ENCODE data around the gene GNL3L.
"Not testable (repeated sequence)": the region's sequence is repeated elsewhere in the genome, so short reads cannot be mapped to it uniquely, and the experiment has no call there.

The GNL3L gene

DNA sequence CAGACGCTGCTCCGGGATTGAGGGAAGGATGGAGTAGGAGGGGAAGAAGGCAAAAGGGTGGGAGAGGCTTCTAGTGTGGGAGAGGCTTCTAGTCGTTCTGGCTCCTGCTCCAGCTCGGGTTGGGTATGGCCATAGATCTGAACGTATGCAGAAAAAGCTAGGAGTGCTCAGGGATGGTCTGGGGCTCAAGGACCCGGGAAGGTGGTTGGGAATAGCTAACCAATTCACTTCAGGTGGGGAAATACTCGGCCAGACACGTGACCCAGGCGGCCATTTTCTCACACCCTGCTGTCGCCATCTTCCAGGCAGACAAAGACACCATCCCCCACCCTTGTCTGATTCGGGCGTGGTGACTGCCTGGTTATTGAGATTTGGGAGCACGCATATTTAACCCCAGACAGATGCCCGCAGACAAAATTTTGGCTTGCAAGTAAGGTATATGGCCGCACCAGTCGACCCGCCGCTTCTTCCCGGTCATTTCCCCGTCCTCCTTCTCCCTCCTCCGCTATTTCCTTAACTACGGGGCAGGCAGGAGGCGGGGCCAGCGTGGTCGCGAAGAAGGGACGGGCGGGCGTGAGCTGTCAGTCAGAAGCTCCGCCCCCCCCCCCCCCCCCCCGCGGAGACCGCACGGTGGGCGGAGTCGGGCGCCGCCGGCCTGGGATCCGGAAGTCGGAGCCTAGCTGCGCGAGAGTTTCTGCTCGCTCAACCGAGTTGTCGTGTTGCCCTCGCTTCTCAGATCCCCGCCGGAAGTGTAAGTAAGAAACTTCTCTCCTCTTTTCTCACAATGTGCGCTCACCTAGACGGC is at the start of gene GNL3L:
Gene GNL3L (plus strand): TSS at position 668 of the 805 bp plus-strand sequence. CDS start 2,348 bp downstream, outside the sequence.
- peak; percentile 59 for DNase-seq (ENCODE audit: low spot score)

DNA sequence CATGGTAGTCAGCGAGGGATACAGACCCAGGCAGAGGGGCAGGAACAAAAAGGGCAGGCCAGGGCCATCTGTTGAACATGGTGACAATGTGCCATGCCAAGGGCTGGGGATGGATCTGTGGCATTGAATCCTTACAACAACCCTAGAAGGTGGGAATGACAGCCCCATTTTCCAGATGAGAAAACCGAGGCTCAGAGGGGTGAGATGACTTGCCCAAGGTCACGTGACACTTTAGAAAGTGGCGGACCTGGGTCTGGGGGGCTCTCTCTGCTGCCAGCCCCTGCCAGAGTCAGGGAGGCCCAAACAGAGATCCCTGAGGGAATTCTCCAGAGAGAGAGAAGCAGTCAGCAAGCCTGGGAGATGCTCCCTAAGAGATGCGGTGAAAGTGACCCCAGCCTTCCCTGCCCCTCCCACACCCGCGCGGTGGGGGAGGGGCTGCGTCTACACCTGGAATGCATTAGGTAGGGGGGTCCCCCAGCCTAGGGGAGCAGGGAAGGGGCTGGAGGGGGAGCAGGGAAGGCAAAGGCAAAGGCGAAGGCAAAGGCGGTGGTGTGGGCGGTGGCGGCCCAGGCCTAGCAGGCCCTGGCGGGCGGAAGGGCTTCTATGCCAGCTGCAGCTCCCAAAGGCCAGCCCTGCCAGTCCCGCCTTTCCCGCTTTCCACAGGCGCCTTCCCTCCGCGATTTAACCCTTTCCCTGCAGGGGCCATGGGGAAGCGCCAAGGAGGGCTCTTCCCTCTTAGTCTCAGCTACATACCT is 47.0 kb upstream of the GNL3L start:
- DNase-seq (ENCODE audit: low spot score) = no peak

DNA sequence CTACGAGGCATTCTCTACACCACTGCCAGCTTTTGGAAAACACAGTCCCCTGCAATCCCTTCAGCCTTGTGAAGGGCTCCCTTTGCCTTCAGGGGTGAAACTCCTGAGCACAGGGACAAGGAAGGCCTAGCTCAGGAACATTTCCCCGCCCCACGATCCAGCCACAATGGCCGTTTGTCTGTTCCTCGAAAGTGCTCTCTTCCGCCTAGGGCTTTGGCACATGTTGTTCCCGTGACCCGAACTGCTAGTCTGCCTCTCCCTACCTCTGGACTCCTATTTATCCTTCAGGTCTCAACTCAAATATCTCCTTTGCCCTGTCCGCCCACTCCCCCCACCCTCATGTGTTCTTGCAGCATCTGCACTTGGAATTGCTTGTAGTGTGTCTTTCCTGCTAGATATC is 46.1 kb upstream of the GNL3L start:
- no peak for DNase-seq (ENCODE audit: low spot score)

DNA sequence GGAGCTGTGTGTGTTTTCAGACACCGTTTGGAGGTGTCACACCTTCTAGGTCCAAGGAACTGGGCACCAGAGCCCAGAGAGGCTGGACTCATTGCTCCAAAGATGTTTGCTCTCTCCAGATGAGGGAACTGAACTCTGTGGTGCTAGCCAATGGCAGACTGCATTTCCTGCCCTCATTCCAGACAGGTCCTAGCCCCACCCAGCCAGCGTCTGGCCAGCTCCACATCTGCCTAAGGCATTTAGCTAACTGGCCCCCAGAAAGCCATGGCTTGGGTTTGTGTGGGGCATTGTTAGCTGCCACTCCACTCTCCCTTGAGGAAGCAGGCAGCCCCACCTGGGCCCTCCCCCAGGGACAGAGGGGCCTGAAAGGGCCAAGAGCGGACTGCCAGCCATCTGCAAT is 45.4 kb upstream of the GNL3L start:
- DNase-seq (ENCODE audit: low spot score) = no peak

GRCh38 chrX:54489819-54490218 is 40.2 kb upstream of the GNL3L start:
- DNase-seq (ENCODE audit: low spot score) = not testable (repeated sequence)

DNA sequence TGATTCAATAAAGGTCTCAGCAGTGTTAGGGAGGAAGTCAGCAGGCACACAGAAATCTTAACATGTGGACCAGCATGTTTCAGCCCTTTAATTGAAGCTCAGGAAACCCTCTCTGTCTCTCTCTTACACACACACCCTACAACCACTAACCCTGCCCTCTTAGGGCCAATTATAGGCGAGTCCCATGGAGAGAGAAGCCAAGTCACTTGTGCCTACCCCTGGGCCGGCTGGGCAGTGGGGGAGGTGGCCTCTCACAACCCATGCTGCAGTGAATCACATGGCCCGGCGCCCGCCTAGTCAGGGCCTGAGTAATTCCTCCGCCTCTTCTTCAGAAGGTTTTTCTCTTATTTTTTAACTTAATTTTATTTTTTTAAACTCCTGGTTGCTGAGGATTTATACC is 37.7 kb upstream of the GNL3L start:
- no peak for DNase-seq (ENCODE audit: low spot score)

- no peak for DNase-seq (ENCODE audit: low spot score)
These were observed 35.6 kb upstream of the GNL3L start for GRCh38 chrX:54494166-54494988.

GRCh38 chrX:54494989-54495813 is 34.8 kb upstream of the GNL3L start:
- peak; percentile 4 for DNase-seq (ENCODE audit: low spot score)

DNA sequence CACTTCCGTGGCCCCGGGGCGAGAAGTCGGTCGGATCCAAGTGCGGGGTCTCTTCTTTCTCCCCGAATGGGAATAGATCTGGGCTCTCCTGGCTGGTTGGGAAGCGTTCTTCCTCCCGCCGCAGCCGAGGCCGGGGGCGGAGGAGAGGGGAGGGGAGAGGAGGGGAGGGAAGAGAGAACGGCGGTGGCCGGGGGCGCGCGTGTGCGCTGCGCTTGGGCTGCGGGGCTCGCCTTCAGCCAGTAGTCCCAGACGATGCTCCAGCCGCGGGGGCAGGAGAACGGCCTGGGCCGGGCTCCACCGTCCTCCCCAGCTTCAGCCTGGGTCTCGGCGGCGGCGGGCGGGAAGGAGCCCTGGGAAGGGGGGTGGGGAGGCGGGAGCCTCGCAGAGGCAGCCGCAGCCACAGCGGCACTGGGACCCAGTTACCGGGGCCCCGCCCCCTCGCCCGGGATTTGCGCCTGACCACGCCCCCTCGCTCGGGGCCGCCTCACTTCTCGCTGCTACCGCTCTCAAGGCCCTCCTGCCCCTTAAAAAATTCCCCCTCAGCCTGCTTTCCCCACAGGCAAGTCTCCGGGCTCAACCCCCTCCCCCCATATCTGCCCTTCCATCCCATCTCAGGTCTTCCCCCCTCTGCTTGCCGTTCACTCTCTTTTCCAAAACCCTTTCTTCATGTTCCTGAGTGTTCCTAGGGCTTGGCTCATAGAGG is 34.1 kb upstream of the GNL3L start, which contains the start of gene FGD1:
Gene FGD1 (minus strand): TSS at position 421 of the 703 bp plus-strand sequence. CDS start 802 bp downstream, outside the sequence.
- DNase-seq (ENCODE audit: low spot score) = peak; percentile 7

DNA sequence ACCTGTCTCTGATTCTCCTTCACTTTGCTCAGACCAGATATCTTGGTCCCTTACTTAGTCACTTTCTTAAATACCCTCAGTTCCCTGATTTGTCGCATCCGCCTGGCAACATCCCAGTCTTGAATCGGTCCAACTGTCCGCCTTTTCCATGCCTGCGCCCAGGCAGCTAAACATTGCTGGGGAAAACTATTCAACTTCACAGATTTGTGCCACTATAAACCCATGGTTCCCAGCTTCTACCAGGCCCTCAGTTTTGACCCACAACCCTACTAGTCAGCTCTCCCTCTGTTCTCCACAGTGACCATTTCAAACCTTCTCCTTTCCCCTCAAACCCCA is 33.5 kb upstream of the GNL3L start:
- no peak for DNase-seq (ENCODE audit: low spot score)

DNA sequence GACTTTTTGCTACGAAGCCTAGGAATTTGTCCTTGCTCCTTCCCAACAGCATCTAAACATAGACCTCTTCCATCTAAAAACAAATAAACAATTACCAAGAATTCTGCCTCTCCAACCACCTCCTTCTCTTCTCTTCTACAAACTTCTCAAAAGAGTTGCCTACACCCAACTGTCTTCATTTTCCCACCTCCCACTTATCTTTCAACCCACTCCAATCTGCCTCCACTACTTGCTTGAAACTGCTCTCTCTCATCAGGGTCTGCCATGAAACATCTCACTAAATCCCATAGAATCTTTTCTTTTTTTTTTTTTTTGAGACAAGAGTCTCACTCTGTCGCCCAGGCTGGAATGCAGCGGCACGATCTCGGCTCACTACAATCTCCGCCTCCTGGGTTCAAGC is 33.1 kb upstream of the GNL3L start:
- DNase-seq (ENCODE audit: low spot score) = no peak

- no peak for DNase-seq (ENCODE audit: low spot score)
These were observed 20.6 kb upstream of the GNL3L start for GRCh38 chrX:54509400-54509799.

GRCh38 chrX:54529151-54529550 is 868 bp upstream of the GNL3L start:
- no peak for DNase-seq (ENCODE audit: low spot score)

DNA sequence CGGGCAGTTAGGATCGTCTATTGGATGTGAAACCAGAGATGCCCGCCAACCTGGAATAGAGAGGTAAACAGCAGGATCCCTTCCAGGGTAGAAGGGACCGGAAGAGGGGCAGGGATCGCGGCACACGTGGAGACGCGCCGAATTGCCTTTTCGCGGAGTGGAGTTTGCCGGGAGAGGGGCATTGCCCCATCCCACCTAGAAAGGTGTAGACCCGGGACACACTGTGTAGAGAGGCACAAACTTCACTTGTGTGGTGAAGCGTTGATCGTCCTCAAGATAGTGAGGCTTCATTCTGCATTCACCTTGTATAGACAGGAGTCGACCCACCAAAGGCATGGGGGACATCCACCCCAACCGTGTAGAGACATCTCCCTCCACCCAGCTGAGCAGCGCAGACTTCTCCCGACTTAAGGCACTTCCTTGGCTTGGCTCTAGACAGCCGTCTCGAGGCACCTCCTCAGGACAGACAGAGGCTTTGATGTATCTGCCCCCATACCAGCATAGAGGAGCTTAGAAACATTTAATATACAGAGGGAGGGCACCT is 410 bp downstream of the GNL3L start:
- no peak for DNase-seq (ENCODE audit: low spot score)

- DNase-seq (ENCODE audit: low spot score) = no peak
These were observed 4.3 kb downstream of the GNL3L start for GRCh38 chrX:54534271-54534670.

DNA sequence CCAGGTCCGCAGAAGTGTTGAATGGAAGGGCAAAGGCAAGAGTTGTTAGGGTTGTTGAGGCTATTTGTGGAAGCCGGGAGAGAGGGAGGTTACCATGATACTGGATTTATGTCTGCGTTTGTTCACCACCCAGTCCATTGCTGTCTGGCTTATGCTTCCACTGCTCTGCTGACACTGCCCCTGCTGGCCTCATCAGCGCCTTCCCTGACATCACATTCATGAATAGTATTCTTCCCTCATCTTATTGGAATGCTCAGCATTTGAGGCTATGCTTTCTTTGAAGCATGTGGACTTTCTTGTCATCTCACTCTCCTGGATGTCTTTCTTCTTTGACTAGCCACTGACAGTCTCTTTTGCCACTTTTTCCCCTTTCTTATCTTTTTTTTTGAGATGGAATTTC is 10.3 kb downstream of the GNL3L start:
- DNase-seq (ENCODE audit: low spot score) = no peak

DNA sequence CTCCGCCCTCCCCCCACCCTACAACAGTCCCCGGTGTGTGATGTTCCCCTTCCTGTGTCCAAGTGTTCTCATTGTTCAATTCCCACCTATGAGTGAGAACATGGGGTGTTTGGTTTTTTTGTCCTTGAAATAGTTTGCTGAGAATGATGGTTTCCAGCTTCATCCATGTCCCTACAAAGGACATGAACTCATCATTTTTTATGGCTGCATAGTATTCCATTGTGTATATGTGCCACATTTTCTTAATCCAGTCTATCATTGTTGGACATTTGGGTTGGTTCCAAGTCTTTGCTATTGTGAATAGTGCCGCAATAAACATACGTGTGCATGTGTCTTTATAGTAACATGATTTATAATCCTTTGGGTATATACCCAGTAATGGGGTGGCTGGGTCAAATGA is 12.2 kb downstream of the GNL3L start:
- not testable (repeated sequence) for DNase-seq (ENCODE audit: low spot score)

GRCh38 chrX:54550821-54551220 is 20.8 kb downstream of the GNL3L start:
- DNase-seq (ENCODE audit: low spot score) = no peak

GRCh38 chrX:54551801-54552200 is 21.8 kb downstream of the GNL3L start:
- no peak for DNase-seq (ENCODE audit: low spot score)

GRCh38 chrX:54555006-54555405 is 25.0 kb downstream of the GNL3L start:
- not testable (repeated sequence) for DNase-seq (ENCODE audit: low spot score)

GRCh38 chrX:54560411-54560810 is 30.4 kb downstream of the GNL3L start:
- DNase-seq (ENCODE audit: low spot score) = peak; percentile 3
